Stimulated activated CD8-positive, alpha-beta memory T cell treated with anti-CD3 and anti-CD28 coated beads, Interleukin-7, amount 100 ng/mL, for 1 hour (primary cell): ENCODE data around the gene KRT26.
"Not testable (repeated sequence)": the region's sequence is repeated elsewhere in the genome, so short reads cannot be mapped to it uniquely, and the experiment has no call there.

ENCODE experiments used
- DNase-seq, 2 donors: peaks; one replicate each; pipeline ENCODE4 v3.0.0-alpha.2; 2020; ENCODE audit warnings: low read depth in 2 of 2

Gene KRT26, protein sequence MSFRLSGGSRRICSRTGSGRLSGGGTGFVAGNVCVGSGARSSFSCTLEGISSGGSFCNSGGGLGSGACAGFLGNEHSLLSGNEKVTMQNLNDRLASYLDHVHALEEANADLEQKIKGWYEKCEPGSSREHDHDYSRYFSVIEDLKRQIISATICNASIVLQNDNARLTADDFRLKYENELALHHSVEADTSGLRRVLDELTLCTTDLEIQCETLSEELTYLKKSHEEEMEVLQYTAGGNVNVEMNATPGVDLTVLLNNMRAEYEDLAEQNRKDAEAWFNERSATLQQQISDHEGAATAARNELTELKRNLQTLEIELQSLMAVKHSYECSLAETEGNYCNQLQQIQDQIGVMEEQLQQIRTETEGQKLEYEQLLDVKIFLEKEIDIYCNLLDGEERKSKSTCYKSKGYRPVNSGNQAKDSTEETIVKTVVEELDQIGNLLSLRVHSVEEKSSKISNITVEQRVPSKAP

GRCh38 chr17:40772101-40772500 is at the start of gene KRT26:
KRT26 (minus strand) TSS chr17:40772201; CDS start chr17:40772113, 88 bp downstream.
- no peak for DNase-seq

- DNase-seq, result no peak
Measured at GRCh38 chr17:40821536-40821935, 49.5 kb upstream of the KRT26 start.

- DNase-seq, result no peak
Measured at GRCh38 chr17:40820228-40820838, 48.3 kb upstream of the KRT26 start.

DNA sequence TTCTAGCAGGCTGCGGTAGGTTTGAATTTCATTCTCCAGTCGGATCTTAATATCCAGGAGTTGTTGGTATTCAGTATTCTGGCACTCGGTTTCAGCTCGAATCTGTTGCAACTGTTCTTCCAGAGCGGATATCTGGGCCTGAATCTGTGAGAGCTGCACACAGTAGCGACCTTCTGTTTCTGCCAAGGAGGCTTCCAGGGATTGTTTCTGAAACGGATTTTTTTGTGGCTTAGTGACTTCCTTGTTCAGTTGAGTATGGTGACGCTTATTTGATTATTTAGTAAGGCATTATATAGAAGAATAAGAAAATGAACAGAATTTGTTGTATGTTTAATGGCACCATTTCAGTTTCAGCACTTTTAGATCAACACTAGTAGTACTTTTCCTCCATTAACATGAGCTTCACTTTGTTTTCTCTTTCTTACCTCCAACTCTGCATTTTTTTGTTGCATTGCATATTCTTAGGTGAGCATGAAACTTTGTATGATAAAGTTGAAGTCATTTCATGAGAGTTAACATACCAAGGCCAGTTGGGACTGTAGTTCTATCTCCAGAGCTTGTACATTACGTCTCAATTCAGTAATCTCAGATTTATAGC is 47.6 kb upstream of the KRT26 start:
- no peak for DNase-seq

- DNase-seq, result peak; percentile 69 to 78
Measured at GRCh38 chr17:40818733-40819527, 46.9 kb upstream of the KRT26 start.

- DNase-seq, result no peak
Measured at GRCh38 chr17:40818343-40818732, 46.3 kb upstream of the KRT26 start.

DNA sequence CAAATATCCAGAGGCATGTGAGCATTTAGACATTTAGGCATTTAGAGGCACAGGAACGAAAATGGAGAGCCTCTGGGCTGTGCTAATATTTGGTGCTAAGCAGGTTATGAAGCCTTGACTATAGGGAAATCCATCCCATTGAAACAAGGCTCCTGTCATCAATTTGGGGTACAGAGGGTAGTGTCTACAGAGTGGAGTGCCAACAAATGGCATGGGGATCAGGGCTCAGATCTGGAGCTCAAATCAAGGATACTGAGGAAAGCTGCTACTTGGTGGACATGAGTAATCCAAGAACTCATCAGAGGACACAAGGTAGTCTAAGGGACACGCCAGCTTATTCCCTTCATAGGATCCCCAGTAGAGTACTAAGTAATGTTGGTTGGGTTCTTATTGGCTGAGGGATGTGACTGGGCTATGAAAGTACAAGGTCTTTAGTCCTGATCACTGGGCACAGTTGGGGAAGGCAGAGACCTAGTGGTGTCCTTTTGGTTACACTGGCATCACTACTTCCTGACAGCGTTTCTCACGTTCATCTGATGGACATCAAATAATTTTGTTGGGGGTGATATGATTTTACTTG is 45.2 kb upstream of the KRT26 start:
- no peak for DNase-seq

- no peak for DNase-seq
Measured at GRCh38 chr17:40816569-40816968, 44.6 kb upstream of the KRT26 start.

- no peak for DNase-seq
Measured at GRCh38 chr17:40815381-40815780, 43.4 kb upstream of the KRT26 start.

GRCh38 chr17:40814657-40815056 is 42.7 kb upstream of the KRT26 start:
- not testable (repeated sequence) for DNase-seq

DNA sequence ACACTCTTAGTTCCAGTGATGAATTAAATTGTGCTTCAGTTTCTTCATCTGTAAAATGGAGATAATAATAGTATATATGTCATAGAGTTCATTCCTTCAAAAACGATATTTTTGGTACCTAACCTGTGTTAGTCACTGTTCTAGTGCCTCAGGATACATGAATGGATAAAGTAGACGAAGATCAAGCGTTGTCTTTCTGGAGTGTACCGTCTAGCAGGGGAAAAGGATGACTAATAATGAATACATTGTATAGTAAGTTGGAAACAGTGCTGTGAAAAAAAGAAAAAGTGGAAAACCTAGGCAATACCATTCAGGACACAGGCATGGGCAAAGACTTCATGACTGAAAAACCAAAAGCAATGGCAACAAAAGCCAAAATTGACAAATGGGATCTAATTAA is 41.8 kb upstream of the KRT26 start:
- no peak for DNase-seq

GRCh38 chr17:40812639-40813038 is 40.6 kb upstream of the KRT26 start:
- no peak for DNase-seq

DNA sequence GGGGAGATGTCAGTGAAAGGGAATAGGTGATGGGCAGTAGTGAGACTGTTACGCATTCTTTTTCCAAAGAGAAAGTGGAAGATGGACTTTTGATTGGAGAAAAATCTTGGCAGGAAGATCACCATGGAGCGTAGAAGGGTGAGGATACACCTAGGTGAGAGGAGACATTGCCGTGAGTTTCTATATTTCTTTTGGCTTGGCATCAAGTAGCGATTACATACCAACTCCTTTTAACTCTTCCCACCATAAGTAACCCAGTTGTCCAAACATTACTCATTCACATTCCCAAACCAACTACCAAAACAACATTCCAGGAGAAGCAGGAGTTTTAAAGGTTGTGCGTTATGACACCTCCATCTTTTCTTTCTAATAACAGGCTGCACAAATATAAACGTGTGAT is 38.5 kb upstream of the KRT26 start:
- no peak for DNase-seq

- DNase-seq, result no peak
Measured at GRCh38 chr17:40809721-40810421, 37.9 kb upstream of the KRT26 start.

- no peak for DNase-seq
Measured at GRCh38 chr17:40806131-40806530, 34.1 kb upstream of the KRT26 start.

- DNase-seq, result peak; percentile 27 to 62
Measured at GRCh38 chr17:40803617-40804082, 31.6 kb upstream of the KRT26 start.

GRCh38 chr17:40801157-40801556 is 29.2 kb upstream of the KRT26 start:
- DNase-seq, result no peak

- no peak for DNase-seq
Measured at GRCh38 chr17:40800381-40800780, 28.4 kb upstream of the KRT26 start.

GRCh38 chr17:40799859-40800258 is 27.9 kb upstream of the KRT26 start, which contains the start of gene KRT28:
KRT28 (minus strand) TSS chr17:40799959; CDS start chr17:40799893, 66 bp downstream.
- DNase-seq, result no peak

DNA sequence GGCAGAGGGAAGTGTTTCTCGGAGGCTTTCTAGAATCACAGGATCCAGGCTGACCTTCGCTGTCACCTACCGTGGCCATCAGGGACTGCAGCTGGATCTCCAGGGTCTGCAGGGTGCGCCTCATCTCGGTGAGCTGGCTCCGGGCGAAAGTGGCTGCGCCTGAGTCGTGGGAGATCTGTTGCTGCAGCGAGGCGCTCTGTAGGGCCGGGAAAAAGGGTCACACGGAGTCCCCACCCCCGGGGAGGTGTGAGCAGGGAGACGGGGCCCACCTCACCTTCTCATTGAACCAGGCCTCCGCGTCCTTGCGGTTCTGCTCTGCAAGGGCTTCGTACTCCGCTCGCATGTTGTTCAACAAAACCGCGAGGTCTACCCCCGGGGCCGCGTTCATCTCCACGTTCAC is 24.8 kb upstream of the KRT26 start:
- DNase-seq, result no peak
